DMS 273 (cell line): Measurements from ENCODE around the gene BBOF1.

ENCODE experiments used
- DNase-seq: peaks from one replicate; lab custom pipeline; 2025; ENCODE audit not compliant: unreplicated experiment; lab: John Stamatoyannopoulos, UW

Gene BBOF1

DNA sequence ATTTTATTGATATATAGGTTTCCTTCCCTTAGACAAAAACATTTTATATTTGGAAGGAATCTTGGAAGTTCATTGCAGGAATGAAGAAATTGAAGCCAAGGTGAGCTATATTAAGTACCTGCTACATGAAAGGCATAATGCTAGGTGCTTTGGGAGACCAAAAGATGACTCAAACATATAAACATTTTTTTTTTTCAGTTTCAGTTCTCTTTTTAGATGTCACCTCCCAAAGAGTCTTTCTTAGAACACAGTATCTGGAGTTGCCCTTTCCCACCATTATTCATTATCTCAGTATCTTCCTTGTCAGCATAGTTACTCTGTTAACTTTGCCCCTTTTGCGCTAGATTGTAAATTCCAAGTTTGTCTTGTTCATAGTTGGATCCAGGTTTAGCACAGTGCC, 66.7 kb downstream of the BBOF1 start:
- no peak for DNase-seq

DNA sequence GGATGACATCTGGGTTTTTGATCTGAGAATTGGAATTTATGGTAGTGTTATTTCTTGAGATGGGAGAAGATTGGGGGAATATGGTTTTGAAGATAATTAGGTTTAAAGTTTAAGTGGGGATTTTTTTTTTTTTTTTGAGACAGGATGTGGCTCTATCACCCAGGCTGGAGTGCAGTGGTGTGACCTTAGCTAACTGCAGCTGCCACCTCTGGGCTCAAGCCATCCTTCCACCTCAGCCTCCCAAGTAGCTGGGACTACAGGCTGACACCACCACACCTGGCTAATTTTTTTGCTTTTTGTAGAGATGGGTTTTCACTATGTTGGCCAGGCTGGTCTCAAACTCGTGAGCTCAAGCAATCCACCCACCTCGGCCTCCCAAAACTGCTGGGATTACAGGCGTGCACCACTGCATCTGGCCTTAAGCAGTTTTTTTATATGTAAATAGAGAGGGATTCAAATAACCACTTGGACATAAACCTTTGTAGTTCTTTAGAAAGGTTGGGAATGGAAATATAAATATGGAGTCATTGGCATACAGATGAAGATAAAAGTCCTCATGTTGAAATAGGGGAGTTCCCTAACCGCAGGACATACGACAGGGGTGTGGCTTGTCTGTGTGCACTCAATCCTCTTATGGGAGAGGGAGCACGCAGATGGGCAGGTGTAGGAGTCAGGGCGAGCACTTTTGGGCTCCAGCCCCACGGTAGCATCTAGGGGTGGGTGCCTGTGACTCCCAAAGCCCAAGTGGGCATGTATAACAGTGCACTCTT, 70.3 kb downstream of the BBOF1 start:
- DNase-seq, result no peak

DNA sequence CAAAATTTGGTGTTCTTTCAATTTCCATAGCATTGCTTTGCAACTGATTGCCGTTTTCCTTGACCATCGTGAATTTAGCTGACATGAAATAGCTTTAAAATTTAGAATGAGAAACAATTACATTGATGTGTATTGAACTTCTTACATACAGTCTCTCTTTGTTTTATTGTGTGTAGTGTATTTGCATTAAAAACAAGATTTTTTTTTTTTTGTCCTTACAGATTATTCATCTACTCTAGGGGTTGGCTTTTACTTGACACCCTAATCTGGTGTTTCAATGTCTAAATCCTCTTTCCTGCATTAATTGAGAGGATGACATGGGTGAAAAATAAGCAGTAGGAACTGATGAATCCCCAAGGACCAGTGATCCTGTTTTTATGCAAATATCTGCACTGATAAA, 86.2 kb downstream of the BBOF1 start:
- DNase-seq, result no peak

DNA sequence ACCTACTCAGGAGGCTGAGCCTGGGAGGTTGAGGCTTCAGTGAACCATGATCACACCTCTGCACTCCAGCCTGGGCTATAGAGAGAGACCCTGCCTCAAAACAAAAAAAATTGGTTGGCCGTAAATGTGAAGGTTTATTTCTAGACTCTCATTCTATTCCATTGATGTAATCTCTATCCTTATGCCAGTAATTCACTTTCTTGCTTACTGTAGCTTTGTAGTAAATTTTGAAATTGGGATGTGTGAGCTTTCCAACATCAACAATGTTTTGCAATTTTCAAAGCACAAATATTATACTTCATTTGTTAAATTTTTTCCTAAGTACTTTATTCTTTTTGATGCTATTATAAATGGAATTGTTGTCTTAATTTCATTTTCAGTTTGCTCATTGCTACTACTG, 90.2 kb downstream of the BBOF1 start:
- DNase-seq, result no peak

DNA sequence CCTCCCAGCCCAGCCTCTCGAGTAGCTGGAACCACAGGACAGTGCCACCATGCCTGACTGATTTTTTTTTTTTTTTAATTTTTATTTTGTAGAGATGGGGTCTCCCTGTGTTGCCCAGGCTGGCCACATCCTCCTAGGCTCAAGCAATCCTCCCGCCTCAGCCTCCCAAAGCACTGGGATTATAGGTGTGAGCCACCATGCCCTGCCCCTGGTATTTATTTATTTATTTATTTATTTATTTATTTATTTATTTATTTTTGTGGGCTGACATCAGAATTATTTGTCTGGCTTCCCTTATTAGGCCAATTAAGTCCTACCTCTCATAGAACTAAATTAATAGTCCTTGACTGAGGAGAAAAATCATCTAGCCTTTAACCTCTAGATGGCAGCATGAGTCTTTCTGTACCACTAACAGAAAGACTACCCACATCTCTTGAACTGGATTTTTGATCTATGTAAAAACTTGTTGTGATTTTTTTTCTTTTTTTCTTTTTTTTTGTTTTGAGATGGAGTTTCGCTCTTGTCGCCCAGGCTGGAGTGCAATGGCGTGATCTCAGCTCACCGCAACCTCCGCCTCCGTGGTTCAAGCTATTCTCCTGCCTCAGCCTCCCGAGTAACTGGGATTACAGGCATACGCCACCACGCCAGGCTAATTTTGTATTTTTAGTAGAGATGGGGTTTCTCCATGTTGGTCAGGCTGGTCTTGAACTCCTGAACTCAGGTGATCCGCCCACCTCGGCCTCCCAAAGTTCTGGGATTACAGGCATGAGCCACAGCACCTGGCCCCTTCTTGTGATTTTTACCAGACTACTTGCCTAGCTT, 92.5 kb downstream of the BBOF1 start:
- DNase-seq, result peak; percentile 73
